ENCODE measurements around the gene MAG.

Gene MAG

GRCh38 chr19:35269438-35270117, 22.4 kb upstream of the MAG start:
- TF ChIP-seq CTCF (IDR thresholded peaks at IDR 0.05; ENCODE audit: low read depth, low read length): peak; percentile 51
- peak; percentile 70 for DNase-seq (ENCODE audit: low read depth, low spot score)
- in situ Hi-C loops (cut with HindIII; ENCODE audit: low sequenced_read_pairs): no loop called here
- H3K4me3 ChIP-seq (ENCODE audit: low read depth, low read length): peak overlapping the region; percentile 87

DNA sequence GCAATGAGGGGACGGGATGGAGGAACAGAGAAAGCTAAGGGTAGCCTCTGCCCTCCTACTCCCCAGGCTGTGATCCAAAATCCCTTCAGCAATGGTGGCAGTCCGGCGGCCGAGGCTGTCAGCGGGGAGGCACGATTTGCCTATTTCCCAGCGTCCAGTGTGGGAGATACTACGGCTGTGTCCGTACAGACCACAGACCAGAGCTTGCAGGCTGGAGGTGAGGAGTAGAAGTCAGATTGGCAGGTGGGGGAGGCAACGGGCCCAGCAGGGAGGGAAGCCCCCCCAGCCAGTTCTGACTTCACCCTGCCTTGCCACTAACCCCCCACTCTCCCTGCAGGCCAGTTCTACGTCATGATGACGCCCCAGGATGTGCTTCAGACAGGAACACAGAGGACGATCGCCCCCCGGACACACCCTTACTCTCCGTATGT, 21.6 kb upstream of the MAG start:
- H3K4me3 ChIP-seq (ENCODE audit: low read depth, low read length): no peak overlapping the region
- no peak for TF ChIP-seq CTCF (IDR thresholded peaks at IDR 0.05; ENCODE audit: low read depth, low read length)
- in situ Hi-C loops (cut with HindIII; ENCODE audit: low sequenced_read_pairs): no loop called here
- no peak for DNase-seq (ENCODE audit: low read depth, low spot score)

DNA sequence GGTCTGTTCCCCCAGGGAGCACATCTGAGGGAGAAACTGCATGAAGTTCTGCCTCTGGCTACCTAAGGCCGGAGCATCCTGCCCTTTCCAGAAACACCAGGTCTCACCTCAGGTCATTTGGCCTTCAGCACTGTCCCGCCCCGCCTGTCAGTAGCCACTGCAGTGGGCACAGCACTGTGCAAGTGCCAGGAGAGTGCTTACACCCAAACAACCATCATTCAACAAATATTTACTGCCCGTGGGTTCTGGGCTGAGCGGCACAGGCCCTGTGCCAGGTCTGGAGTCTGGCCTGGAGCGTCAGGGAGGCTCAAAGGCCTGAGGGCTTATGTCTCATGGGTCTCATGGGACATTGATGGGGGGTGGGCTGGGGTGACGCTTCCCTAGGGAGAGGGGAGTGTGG, 20.4 kb upstream of the MAG start:
- no peak overlapping the region for H3K4me3 ChIP-seq (ENCODE audit: low read depth, low read length)
- DNase-seq (ENCODE audit: low read depth, low spot score): no peak
- in situ Hi-C loops (cut with HindIII; ENCODE audit: low sequenced_read_pairs): no loop called here
- no peak for TF ChIP-seq CTCF (IDR thresholded peaks at IDR 0.05; ENCODE audit: low read depth, low read length)

DNA sequence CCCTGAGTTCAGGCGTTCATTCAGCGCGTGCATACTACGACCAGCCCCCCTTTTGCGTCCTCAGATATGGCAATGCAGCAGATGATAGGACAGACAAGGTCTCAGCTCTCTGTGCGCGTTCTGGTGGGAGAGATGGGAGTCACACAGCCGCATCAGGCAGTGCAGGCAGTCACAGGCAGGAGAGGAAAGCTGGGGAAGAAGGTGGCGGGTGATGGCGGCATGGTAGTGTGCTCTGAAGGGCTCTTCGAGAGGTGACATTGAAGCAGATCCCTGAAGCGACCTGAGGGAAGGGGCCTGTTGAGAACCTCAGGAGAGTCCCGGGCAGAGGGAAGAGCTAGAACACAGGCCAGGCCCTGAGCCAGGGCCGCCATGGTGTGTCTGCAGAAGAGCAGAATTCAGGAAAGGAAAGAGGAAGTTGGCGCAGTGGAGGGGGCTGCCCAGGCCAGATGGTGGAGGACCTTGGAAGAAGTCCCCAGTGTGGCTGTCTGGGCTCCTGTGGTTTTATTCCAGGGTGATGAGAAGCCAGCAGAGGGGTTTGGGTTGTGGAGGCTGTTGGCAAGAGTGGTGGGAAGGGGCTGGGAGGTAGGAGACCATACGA, 19.7 kb upstream of the MAG start:
- no peak for TF ChIP-seq CTCF (IDR thresholded peaks at IDR 0.05; ENCODE audit: low read depth, low read length)
- in situ Hi-C loops (cut with HindIII; ENCODE audit: low sequenced_read_pairs): no loop called here

GRCh38 chr19:35272954-35273649, 18.9 kb upstream of the MAG start:
- no peak overlapping the region for H3K4me3 ChIP-seq (ENCODE audit: low read depth, low read length)
- in situ Hi-C loops (cut with HindIII; ENCODE audit: low sequenced_read_pairs): no loop called here
- DNase-seq (ENCODE audit: low read depth, low spot score): no peak
- TF ChIP-seq CTCF (IDR thresholded peaks at IDR 0.05; ENCODE audit: low read depth, low read length): no peak

More for the DNA sequence above, 19.7 kb upstream of the MAG start:
- no peak overlapping the region for H3K4me3 ChIP-seq (ENCODE audit: low read depth, low read length)
- no peak for DNase-seq (ENCODE audit: low read depth, low spot score)

- DNase-seq (ENCODE audit: low read depth, low spot score): no peak
- H3K4me3 ChIP-seq (ENCODE audit: low read depth, low read length): no peak overlapping the region
- in situ Hi-C loops (cut with HindIII; ENCODE audit: low sequenced_read_pairs): no loop called here
- no peak for TF ChIP-seq CTCF (IDR thresholded peaks at IDR 0.05; ENCODE audit: low read depth, low read length)
Measured at GRCh38 chr19:35273686-35274259, 18.2 kb upstream of the MAG start.
